MV-4-11 (cell line): ENCODE measurements around the gene FOXN3.
"Not testable (repeated sequence)": the region's sequence is repeated elsewhere in the genome, so short reads cannot be mapped to it uniquely, and the experiment has no call there.

Experiments
- DNase-seq: peaks from one replicate; lab custom pipeline; 2025; lab: John Stamatoyannopoulos, UW

FOXN3 gene

GRCh38 chr14:89163031-89163636 is 253.9 kb downstream of the FOXN3 start:
- no peak for DNase-seq

DNA sequence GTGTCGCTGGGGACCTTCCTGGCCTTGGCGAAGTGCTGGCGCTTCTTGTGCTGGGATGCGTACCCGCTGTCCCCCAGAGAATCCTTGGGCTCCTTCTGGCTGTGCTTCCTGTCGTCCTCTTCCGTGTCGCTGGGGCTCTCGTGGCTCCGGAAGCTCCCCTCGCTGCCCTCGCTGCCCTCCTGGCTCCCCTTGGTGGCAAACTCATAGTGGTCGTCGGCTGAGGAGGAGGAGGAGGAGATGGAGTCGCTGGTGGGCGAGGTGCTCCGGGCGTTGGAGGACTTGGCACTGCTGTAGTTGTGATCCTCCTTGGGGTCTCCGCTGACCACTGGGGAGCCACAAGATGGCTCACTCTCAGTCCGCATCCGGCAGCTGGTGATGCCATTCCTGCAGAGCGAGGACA is 254.4 kb downstream of the FOXN3 start:
- no peak for DNase-seq

DNA sequence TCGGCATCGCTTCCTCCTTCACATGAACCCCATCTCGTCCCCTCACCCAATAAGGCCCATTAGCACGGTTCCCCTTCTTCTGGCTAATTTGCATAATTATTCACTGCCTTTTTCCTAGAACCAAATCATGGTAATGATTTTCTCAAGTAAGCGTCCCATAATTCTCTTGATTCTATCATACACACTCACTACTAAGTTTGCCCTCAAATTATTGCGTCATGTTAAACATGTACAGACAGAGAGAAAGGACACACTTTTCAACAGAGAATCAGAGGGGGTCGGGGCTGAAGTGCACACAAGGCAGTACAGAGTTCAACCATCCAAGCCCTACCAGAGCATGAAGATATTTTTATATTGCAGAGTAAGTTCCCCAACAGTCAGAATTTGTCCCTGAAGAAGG is 256.6 kb downstream of the FOXN3 start:
- peak; percentile 45 for DNase-seq

- DNase-seq, result no peak
These were observed 258.3 kb downstream of the FOXN3 start for GRCh38 chr14:89158701-89159100.

- not testable (repeated sequence) for DNase-seq
These were observed 258.9 kb downstream of the FOXN3 start for GRCh38 chr14:89158104-89158503.

DNA sequence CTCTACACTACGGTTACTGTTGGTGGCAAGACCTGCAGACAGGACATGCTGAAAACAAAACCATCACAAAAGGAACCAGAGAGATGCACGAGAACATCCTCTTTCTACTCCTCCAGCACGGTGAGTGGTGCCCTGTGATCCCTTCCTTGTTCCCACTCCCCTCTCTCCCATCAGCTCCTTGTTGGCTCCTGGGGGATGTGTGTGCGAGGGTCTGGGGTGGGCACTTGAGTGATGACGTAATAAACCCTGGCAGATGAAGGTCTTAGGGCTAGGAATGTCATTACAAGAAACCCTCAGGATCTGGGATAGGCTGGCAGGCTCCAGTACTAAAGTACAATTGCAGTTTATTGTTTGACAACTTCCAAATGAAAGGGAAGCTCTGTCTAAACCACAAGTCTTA is 261.5 kb downstream of the FOXN3 start:
- no peak for DNase-seq

DNA sequence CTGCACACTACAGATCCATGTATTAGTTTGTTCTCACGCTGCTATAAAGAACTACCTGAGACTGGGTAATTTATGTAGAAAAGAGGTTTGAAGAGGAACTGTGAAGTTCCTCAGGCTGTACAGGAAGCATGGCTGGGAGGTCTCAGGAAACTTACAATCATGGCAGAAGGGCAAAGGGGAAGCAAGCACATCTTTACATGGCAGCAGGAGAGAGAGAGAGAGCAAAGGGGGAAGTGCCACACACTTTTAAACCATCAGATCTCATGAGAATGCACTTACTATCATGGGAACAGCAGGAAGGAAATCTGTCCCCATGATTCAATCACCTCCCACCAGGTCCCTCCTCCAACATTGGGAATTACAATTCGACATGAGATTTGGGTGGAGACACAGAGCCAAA is 265.3 kb downstream of the FOXN3 start:
- DNase-seq, result peak; percentile 43

- DNase-seq, result no peak
These were observed 270.8 kb downstream of the FOXN3 start for GRCh38 chr14:89146274-89146673.

DNA sequence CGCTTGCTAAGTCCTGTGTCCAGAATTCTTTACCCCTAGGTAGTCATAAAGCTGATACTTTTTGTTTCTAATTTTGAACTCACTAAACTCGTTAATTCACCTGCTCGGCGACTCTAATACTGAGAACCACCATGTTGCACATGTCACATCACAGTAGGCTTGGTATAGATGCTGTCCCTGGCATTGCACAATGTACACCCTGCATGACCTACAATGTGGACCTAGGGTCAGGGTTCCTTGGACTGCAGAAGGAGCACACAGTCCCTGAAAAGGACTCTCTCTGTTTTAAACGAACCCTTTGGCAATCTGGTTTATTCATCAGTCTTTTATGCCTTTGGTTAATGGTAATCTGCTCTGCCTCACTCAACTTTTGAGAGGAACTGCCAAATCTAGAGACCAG is 272.4 kb downstream of the FOXN3 start:
- no peak for DNase-seq

- DNase-seq, result no peak
These were observed 273.0 kb downstream of the FOXN3 start for GRCh38 chr14:89144066-89144465.

- no peak for DNase-seq
These were observed 273.4 kb downstream of the FOXN3 start for GRCh38 chr14:89143595-89143994.

GRCh38 chr14:89142366-89142765 is 274.7 kb downstream of the FOXN3 start:
- DNase-seq, result no peak

GRCh38 chr14:89141862-89142261 is 275.2 kb downstream of the FOXN3 start:
- no peak for DNase-seq

DNA sequence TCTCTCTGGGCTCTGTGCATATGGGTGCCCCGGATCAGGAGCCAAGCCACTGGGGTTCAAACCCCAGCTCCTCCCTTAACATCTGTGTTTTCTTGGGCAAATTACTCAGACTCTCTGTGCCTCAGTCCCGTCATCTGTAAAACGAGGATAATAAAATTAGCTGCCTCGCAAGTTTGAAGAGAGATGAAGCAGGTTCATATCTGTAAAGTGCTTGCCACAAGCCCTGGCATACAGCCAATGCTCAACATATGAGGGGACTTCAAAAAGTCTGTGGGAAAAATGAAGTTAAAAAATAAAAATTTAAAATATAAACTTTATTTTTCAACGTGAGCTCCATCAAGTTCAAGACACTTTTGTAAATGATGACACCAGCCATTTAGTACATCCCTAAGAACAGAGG is 276.7 kb downstream of the FOXN3 start:
- DNase-seq, result no peak

- no peak for DNase-seq
These were observed 277.4 kb downstream of the FOXN3 start for GRCh38 chr14:89139404-89140247.

DNA sequence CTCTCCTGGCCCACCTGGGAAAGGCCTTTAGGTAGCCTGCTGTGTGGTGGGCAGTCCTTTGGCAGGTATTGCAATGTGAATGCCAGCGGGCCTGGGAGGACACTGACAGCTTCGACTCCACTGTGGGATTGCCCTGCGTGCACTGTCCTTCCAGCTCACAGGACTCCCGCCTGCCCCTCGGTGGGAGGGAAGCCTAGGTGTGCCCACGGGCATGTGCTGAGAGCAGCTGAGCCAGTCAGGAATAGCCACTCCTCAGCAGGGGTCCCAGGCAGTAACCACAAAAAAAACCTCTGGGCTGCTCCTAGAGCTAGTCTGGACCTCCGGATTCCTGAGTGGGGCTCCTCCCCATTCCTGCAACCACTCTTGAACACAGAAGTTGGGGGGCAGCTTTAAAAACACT is 278.2 kb downstream of the FOXN3 start:
- no peak for DNase-seq

GRCh38 chr14:89137526-89138163 is 279.4 kb downstream of the FOXN3 start:
- peak; percentile 90 for DNase-seq

DNA sequence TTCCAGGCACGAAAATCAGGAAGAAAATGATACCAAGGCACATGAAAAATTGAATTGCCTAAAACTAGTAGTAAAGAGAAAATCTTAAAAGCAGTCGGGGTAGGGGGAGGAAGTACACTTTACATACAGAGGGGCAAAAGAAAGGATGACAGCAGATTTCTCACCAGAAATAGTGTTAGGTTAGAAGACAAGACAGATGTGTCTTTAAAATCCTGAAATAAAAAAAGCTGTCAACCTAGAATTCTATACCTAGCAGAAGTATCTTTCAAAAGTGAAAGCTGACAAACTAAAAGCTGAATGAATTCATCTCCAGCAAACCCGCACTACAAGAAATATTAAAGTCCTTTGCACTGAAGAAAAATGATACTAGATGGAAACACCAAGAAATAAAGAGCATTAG is 280.4 kb downstream of the FOXN3 start:
- no peak for DNase-seq

DNA sequence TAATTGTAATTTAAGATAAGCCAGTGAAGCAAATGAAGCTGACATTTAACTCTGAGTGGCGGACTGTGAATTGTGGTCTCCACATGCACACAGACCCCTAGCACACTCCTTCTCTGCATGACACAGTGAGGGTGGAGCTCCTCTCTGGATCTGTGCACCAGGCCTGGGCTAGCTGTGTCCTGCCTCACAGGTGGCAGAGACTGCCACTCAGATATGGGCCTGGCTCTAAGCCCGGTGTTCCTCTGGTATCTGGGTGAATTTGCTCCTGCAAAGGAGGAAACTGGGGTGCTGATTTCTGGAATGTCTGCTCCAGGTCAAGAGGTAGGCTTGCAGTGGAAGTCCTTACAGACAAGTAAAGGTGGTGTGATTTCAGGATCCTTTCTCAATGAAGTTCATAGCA is 282.4 kb downstream of the FOXN3 start:
- no peak for DNase-seq

DNA sequence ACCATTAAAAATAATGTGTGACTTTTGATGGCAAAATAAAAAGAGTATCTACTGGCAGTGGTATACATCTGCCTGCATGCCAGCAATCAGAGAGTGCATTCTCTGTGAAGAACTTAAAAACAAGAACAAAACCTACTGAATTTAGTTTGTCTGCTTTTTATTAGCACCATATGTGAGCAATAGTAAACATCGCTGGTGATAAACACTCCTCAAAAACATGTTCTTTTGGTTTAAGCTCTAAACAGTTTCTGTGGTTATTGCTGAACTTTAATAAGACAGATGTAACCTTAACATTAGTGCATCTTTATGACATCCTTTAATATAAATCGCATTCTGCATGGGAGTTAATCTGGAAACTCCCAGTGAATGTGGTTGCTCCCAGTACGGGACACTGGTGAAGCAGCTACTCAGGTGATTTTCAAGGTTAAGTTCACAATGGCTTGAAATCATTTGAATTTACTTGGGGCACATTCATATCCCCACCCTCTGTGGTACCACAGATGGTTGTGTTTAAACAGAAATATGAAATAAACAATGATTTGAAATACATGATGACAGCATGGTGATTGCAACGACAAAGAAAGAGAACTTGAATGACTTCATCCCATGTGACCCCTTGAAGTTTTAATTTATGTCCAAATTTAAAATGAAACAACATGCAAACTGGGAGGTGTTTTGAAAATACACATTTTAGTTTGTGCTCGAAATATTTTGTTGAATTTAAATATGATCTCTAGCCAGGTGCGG is 285.9 kb downstream of the FOXN3 start:
- DNase-seq, result no peak

GRCh38 chr14:89129570-89129969 is 287.5 kb downstream of the FOXN3 start:
- DNase-seq, result no peak

DNA sequence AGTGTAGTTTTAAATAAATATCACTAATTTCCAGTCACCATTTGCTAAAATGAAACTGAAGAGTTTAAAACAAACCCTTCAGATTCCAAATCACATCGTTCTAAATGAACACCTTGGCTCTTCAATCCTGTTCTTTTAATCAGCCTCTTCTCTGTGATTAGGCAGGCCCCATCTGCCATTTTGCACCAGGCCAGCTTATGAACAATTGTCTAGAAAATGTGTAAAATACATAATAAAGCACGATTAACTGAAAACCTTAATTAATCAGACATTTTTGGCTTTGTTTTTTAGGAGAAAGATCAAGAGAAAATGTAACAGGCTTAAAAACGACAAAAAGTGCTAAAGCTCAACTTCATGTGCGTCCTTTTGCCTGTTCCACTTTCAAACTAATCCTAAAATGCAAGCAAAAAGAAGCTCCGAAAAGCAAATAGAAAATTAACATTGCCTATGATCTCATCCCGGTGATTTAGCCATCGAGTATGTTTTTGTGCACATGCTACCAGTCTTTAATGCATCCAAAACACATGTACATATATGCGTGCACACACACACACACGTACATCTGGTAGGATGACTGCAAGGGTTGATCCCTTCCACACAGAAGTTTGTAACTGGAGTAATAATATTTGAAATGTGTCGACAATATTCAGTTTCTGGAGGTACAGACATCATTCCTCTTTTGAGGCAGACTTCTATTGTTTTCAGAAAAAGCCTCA is 288.6 kb downstream of the FOXN3 start:
- DNase-seq, result no peak
